ENCODE data around the gene HIP1.
"Not testable (repeated sequence)": the region's sequence is repeated elsewhere in the genome, so short reads cannot be mapped to it uniquely, and the experiment has no call there.

HIP1 gene

DNA sequence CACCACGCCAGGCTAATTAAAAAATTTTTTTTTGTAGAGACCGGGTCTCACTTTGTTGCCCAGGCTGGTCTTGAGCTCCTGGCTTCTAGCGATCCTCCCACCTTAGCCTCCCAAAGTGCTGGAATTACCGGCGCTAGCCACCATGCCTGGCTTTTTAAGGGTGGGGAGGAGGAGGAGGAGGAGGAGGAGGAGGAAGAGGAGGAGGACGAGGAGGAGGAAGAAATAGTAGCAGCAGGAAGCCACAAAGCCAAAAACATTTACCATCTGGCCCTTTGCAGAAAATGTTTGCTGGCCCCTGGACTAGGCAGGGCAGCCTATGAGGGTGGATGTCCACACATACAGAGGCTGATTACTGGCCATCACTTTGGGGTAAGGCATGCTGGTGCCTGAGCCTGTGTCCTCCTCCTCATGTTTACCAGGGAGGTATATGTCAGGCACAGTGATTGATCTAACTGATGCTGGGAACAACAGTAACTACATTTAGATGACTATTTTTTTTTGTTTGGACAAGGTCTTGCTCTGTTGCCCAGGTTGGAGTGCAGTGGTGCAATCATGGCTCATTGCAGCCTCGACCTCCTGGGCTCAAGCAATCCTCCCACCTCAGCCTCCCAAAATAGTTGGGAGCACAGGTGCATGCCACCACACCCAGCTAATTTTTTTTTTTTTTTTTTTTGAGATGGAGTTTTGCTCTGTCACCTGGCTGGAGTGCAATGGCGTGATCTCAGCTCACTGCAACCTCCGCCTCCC lies 122.1 kb downstream of the HIP1 start:
- ChIA-PET POLR2A (no interaction called here), CTCF (no interaction called here)
- TF ChIP-seq CTCF (IDR thresholded peaks at IDR 0.05; ENCODE audit: control extremely low read depth, extremely low read depth, low read depth, missing control alignments): no peak
- no peak for DNase-seq (ENCODE audit: extremely low spot score)

GRCh38 chr7:75614401-75614800 lies 124.3 kb downstream of the HIP1 start:
- POLR2A ChIA-PET: no interaction called here
- no peak for DNase-seq (ENCODE audit: extremely low spot score)
- TF ChIP-seq CTCF (IDR thresholded peaks at IDR 0.05; ENCODE audit: control extremely low read depth, extremely low read depth, low read depth, missing control alignments): no peak
- CTCF ChIA-PET: no interaction called here

DNA sequence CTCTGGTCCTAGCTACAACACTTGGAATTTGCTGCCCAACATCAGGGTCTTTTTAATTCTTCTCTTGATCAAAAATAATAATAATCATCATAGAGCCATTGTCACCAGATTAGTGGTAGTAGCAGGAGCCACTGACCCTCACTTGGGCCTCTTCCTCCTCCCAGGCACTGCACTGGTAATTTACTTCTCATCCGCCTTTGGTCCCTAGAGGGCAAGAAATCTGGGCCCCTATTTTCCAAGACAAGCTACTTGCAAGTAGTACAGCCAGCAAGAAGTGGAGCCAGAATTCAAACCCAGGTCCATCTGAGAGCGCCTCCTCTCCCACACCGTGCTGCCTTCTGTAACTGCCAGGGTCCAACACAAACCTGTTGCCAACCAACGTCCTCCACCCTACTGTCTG lies 125.4 kb downstream of the HIP1 start:
- TF ChIP-seq CTCF (IDR thresholded peaks at IDR 0.05; ENCODE audit: control extremely low read depth, extremely low read depth, low read depth, missing control alignments): no peak
- ChIA-PET POLR2A (no interaction called here), CTCF (no interaction called here)
- DNase-seq (ENCODE audit: extremely low spot score): no peak

DNA sequence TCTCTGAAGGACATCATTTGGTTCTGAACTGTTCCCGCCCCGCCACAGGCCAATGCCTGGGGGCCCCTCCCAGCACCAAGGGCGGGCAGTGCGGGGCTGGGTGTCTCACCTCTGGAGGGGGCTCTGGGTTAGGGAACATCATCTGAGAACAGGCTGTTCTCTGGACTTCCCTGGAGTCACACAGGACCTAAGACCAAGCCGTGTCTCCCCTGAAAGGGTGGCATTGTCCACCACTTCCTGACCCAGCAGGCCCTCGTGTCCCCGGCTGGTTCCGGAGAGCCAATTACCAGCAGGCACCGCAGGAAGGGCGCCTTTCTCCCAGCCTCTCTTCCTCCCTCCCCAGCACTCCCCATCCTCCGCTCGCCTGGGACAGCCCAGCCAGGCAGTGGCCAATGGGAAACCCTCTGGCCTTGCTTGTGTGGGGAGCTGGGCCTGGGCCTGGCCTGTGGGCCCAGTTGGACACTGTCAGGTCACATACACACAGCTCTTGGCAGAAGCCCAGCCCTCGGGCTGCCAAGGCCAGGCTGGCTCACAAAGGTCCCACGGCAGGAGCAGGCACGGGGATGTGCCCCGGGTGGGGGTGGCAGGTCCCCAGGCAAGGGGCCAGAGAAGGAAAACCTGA lies 127.1 kb downstream of the HIP1 start:
- POLR2A ChIA-PET: no interaction called here
- no peak for DNase-seq (ENCODE audit: extremely low spot score)
- TF ChIP-seq CTCF (IDR thresholded peaks at IDR 0.05; ENCODE audit: control extremely low read depth, extremely low read depth, low read depth, missing control alignments): no peak
- CTCF ChIA-PET: no interaction called here

DNA sequence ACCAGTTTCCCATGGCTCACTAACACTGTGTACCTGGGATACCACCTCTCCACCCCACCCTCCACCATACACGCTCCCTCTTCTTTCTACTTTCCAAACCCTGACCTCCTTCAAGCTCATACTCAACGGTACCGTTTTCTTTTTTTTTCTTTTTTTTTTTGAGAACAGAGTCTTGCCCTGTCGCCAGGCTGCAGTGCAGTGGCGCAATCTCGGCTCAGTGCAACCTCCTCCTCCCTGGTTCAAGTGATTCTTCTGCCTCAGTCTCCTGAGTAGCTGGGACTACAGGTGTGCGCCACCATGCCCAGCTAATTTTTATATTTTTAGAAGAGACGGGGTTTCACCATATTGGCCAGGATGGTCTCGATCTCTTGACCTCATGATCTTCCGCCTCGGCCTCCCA lies 129.3 kb downstream of the HIP1 start:
- CTCF ChIA-PET; DNase-seq (ENCODE audit: extremely low spot score): not testable (repeated sequence)

DNA sequence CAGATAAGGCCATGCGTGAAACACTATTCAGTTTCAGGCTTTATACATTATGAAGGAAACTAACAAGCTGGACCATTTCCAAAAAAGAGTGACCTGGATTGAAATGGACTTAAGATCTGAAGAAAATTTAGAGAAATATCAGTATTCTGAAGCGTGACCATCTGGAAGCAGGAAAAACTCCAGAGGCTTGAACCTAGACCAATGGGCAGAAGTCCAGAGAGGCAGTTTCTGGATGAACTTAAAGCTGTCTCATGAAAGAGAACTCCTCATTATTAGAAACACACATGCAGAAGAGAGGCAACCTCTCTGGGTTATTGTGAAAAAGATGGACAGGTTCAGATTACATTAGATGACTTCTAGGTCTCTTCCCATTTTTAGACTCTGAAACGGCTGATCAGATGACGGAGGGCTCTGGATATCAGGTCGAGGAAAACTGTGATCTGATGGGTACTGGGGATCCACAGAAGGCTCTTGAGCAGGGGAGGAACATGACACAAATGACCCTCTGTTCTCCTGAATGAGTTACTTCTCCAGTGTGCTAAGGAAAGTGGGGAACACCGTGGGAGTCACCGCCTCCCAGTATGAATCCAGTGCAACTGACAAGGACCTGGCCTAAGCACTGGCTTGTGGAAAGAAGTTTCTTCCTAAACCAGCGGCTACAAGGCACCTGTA lies 130.2 kb downstream of the HIP1 start:
- no peak for TF ChIP-seq CTCF (IDR thresholded peaks at IDR 0.05; ENCODE audit: control extremely low read depth, extremely low read depth, low read depth, missing control alignments)
- ChIA-PET POLR2A (no interaction called here), CTCF (no interaction called here)
- no peak for DNase-seq (ENCODE audit: extremely low spot score)

More for the DNA sequence above, 129.3 kb downstream of the HIP1 start:
- POLR2A ChIA-PET: not testable (repeated sequence)

GRCh38 chr7:75604408-75604807 lies 134.3 kb downstream of the HIP1 start:
- no peak for DNase-seq (ENCODE audit: extremely low spot score)
- ChIA-PET CTCF (no interaction called here), POLR2A (no interaction called here)
- no peak for TF ChIP-seq CTCF (IDR thresholded peaks at IDR 0.05; ENCODE audit: control extremely low read depth, extremely low read depth, low read depth, missing control alignments)

- DNase-seq (ENCODE audit: extremely low spot score); POLR2A ChIA-PET: not testable (repeated sequence)
- CTCF ChIA-PET: interaction anchor here (0.9 kb wide), 1 partner anchor 25 kb away, joined by 4 read pairs; no protein-coding TSS in a partner anchor
Measured at GRCh38 chr7:75602831-75603230, 135.9 kb downstream of the HIP1 start.
